MCF 10A (cell line): ENCODE results near the gene WLS. TPM values are rescaled to one million over a fixed set of nuclear protein-coding genes. Genes with fewer than 3 reads are reported as not detected.

ENCODE experiments used
- BruUV-seq: library from RNA; stranded (reverse); fragments of 400-500 nt; replicated peaks from 2 replicates; lab custom pipeline; 2021; lab: Mats Ljungman, UMichigan
- CTCF ChIA-PET: fragments of 300-600 bp; sonication (Branson Sonifier 250); formaldehyde crosslinking; extraction: SDS; loops from one replicate; lab custom pipeline; 2021; ENCODE audit warnings: antibody characterized with exemption, inconsistent platforms; lab: Yijun Ruan, JAX
- POLR2A ChIA-PET: fragments of 300-600, 350-650 bp; sonication (Branson Sonifier 250); formaldehyde crosslinking; extraction: SDS; loops from one replicate; lab custom pipeline; 2020; ENCODE audit warnings: antibody characterized with exemption, inconsistent platforms; lab: Yijun Ruan, JAX
- DNase-seq: peaks from one replicate; pipeline ENCODE4 v3.0.0-alpha.2; 2018; ENCODE audit not compliant: unreplicated experiment
- H3K27ac Mint-ChIP-seq: one replicate; pipeline ENCODE4 v1.8.0; 2022; ENCODE audit warnings: mild to moderate bottlenecking, low read depth, mixed read lengths; ENCODE audit not compliant: unreplicated experiment
- H3K27me3 Mint-ChIP-seq: one replicate; pipeline ENCODE4 v1.8.0; 2022; ENCODE audit warnings: mixed read lengths; ENCODE audit not compliant: insufficient read depth, unreplicated experiment
- H3K36me3 Mint-ChIP-seq: one replicate; pipeline ENCODE4 v1.8.0; 2022; ENCODE audit warnings: mild to moderate bottlenecking, moderate library complexity, mixed read lengths; ENCODE audit not compliant: insufficient read depth, unreplicated experiment
- H3K4me1 Mint-ChIP-seq: one replicate; pipeline ENCODE4 v1.8.0; 2022; ENCODE audit warnings: mixed read lengths; ENCODE audit not compliant: insufficient read depth, unreplicated experiment
- H3K4me3 Mint-ChIP-seq: one replicate; pipeline ENCODE4 v1.8.0; 2022; ENCODE audit warnings: mild to moderate bottlenecking, moderate library complexity, mixed read lengths; ENCODE audit not compliant: unreplicated experiment
- H3K9me3 Mint-ChIP-seq: one replicate; pipeline ENCODE4 v1.8.0; 2022; ENCODE audit warnings: mixed read lengths; ENCODE audit not compliant: unreplicated experiment
- CTCF ChIP-seq: fragments of 200-600 bp; IDR thresholded peaks from one replicate; pipeline ENCODE4 v1.8.0; 2022; ENCODE audit warnings: antibody characterized with exemption, mild to moderate bottlenecking; ENCODE audit not compliant: unreplicated experiment
- intact Hi-C: fragments of 100-400 bp; cut with micrococcal nuclease; formaldehyde crosslinking; loops from 2 replicates; pipeline ENCODE4 v1.14.1; 2022
- total RNA-seq: library from RNA; stranded (reverse); gene quantifications from 2 replicates; pipeline ENCODE4 v1.2.3, GENCODE V29; 2022

Gene WLS
- total RNA-seq, 1 experiment from 2014 or later: 37.8 TPM

- POLR2A ChIA-PET: no interaction called here
Measured at GRCh38 chr1:68103011-68103545, 129.2 kb downstream of the WLS start.

GRCh38 chr1:68101829-68102228 is 130.5 kb downstream of the WLS start:
- H3K9me3 Mint-ChIP-seq: no peaks in the 10 kb centered on the region
- no peaks in the 10 kb centered on the region for H3K36me3 Mint-ChIP-seq
- H3K4me3 Mint-ChIP-seq: no peak overlapping the region
- H3K4me1 Mint-ChIP-seq: no peaks in the 10 kb centered on the region
- CTCF ChIA-PET: interaction anchor here (0.6 to 2.1 kb wide), 4 partner anchors 8 to 240 kb away, joined by 3 to 6 read pairs (median 4); no protein-coding TSS in a partner anchor
- no TSS peak for BruUV-seq
- no peak overlapping the region for H3K27ac Mint-ChIP-seq
- TF ChIP-seq CTCF: no peak
- intact Hi-C loops: no loop called here
- POLR2A ChIA-PET: no interaction called here
- no peaks in the 10 kb centered on the region for H3K27me3 Mint-ChIP-seq
- DNase-seq: no peak

More at GRCh38 chr1:68103011-68103545, 129.2 kb downstream of the WLS start:
- Mint-ChIP-seq H3K36me3 (no peaks in the 10 kb centered on the region), H3K4me3 (no peak overlapping the region), H3K4me1 (no peaks in the 10 kb centered on the region), H3K27me3 (no peaks in the 10 kb centered on the region), H3K9me3 (no peaks in the 10 kb centered on the region), H3K27ac (no peak overlapping the region)
- TF ChIP-seq CTCF: no peak
- BruUV-seq: no TSS peak
- DNase-seq: no peak
- CTCF ChIA-PET: interaction anchor here (1.1 to 2.1 kb wide), 7 partner anchors 10 to 239 kb away, joined by 3 to 5 read pairs (median 3); no protein-coding TSS in a partner anchor
- intact Hi-C loops: no loop called here

- Mint-ChIP-seq H3K4me3 (no peak overlapping the region), H3K9me3 (no peaks in the 10 kb centered on the region), H3K27me3 (no peaks in the 10 kb centered on the region), H3K36me3 (no peaks in the 10 kb centered on the region), H3K27ac (no peak overlapping the region), H3K4me1 (no peaks in the 10 kb centered on the region)
- ChIA-PET POLR2A (interaction anchor here (0.7 kb wide), 1 partner anchor 117 kb away, joined by 5 read pairs; no protein-coding TSS in a partner anchor), CTCF (no interaction called here)
- no peak for DNase-seq
- TF ChIP-seq CTCF: no peak
- intact Hi-C loops: no loop called here
- BruUV-seq: no TSS peak
Measured at GRCh38 chr1:68100571-68100970, 131.8 kb downstream of the WLS start.

GRCh38 chr1:68093737-68094136 is 138.6 kb downstream of the WLS start:
- Mint-ChIP-seq H3K27ac (no peak overlapping the region), H3K36me3 (peaks cover 4% of the 10 kb centered on the region), H3K27me3 (no peaks in the 10 kb centered on the region), H3K9me3 (no peaks in the 10 kb centered on the region), H3K4me3 (no peak overlapping the region), H3K4me1 (no peaks in the 10 kb centered on the region)
- TF ChIP-seq CTCF: no peak
- no TSS peak for BruUV-seq
- intact Hi-C loops: no loop called here
- POLR2A ChIA-PET: no interaction called here
- CTCF ChIA-PET: interaction anchor here (0.7 to 1.4 kb wide), 4 partner anchors 8 to 404 kb away, joined by 3 to 5 read pairs (median 4); no protein-coding TSS in a partner anchor
- DNase-seq: no peak
